Thyroid gland (tissue), 4 donors: Measurements from ENCODE around the gene SCN8A.

ENCODE experiments used
- POLR2A ChIP-seq, 2 donors: fragments of 450-650 bp; IDR thresholded peaks; one replicate each; pipeline ENCODE4 v1.6.1; 2017; ENCODE audit warnings: antibody characterized with exemption in 2 of 2, mild to moderate bottlenecking in 2 of 2, moderate library complexity in 1 of 2
- TF ChIP-seq, protein P1 (sequence below), 6 experiments: fragments of 200-600 bp in 3 of 6; fragments of 450-650 bp in 3 of 6; sonication (generic) in 3 of 6; IDR thresholded peaks; one replicate each; pipeline ENCODE4 v1.5.1; 2016 to 2019; ENCODE audit warnings: antibody characterized with exemption in 6 of 6, mild to moderate bottlenecking in 2 of 6, inconsistent platforms in 1 of 6, moderate library complexity in 1 of 6

DNA sequence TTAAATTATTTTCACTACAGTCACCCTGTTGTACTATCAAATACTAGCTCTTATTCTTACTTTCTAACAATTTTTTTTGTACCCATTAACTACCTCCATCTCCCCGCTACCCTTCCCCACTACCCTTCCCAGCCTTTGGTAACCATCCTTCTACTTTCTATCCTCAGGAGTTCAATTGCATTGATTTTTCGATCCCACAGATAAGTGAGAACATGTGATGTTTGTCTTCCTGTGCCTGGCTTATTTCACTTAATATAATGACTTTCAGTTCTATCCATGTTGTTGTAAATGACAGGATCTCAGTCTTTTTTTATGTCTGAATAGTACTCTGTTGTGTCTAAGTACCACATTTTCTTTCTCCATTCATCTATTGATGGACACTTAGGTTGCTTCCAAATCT is 139.7 kb downstream of the SCN8A start:
- TF ChIP-seq POLR2A (IDR thresholded peaks at IDR 0.05), result no peak
- TF ChIP-seq, protein P1, sequence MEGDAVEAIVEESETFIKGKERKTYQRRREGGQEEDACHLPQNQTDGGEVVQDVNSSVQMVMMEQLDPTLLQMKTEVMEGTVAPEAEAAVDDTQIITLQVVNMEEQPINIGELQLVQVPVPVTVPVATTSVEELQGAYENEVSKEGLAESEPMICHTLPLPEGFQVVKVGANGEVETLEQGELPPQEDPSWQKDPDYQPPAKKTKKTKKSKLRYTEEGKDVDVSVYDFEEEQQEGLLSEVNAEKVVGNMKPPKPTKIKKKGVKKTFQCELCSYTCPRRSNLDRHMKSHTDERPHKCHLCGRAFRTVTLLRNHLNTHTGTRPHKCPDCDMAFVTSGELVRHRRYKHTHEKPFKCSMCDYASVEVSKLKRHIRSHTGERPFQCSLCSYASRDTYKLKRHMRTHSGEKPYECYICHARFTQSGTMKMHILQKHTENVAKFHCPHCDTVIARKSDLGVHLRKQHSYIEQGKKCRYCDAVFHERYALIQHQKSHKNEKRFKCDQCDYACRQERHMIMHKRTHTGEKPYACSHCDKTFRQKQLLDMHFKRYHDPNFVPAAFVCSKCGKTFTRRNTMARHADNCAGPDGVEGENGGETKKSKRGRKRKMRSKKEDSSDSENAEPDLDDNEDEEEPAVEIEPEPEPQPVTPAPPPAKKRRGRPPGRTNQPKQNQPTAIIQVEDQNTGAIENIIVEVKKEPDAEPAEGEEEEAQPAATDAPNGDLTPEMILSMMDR (IDR thresholded peaks at IDR 0.05), result no peak
